Natural killer cell (primary cell): ENCODE data around the gene MAP9. TPM values are rescaled to one million over a fixed set of nuclear protein-coding genes. Genes with fewer than 3 reads are reported as not detected.

ENCODE experiments used
- ATAC-seq, 3 donors: fragments of 150-1000 bp in 2 of 3; fragments of 200-7000 bp in 1 of 3; cut with Tn5 transposase; 1 replicate in 1 of 3; 2 replicates in 2 of 3; pipeline ENCODE4 v1.10.0; 2021; ENCODE audit warnings: mild to moderate bottlenecking in 2 of 3, moderate library complexity in 2 of 3
- DNase-seq, 2 donors: peaks; one replicate each; pipeline versions ENCODE4 v3.0.0 to v3.0.0-alpha.2; 2013 to 2021; ENCODE audit warnings: mixed read lengths in 1 of 2
- H3K27ac ChIP-seq: one replicate; pipeline ENCODE4 v1.5.1; 2013; ENCODE audit warnings: mild to moderate bottlenecking, low read length
- H3K27me3 ChIP-seq: one replicate; pipeline ENCODE4 v1.6.1; 2013; ENCODE audit warnings: low read length; ENCODE audit not compliant: control insufficient read depth, insufficient read depth
- H3K36me3 ChIP-seq: one replicate; pipeline ENCODE4 v1.6.1; 2013; ENCODE audit warnings: low read length; ENCODE audit not compliant: control insufficient read depth, insufficient read depth
- H3K4me1 ChIP-seq: one replicate; pipeline ENCODE4 v1.6.1; 2013; ENCODE audit warnings: low read length; ENCODE audit not compliant: control insufficient read depth, insufficient read depth
- H3K4me3 ChIP-seq: one replicate; pipeline ENCODE4 v1.5.1; 2013; ENCODE audit warnings: low read length
- H3K9me3 ChIP-seq: one replicate; pipeline ENCODE4 v1.6.1; 2013; ENCODE audit warnings: low read length; ENCODE audit not compliant: control insufficient read depth, insufficient read depth
- H3K27ac Mint-ChIP-seq, 2 donors: one replicate each; pipeline ENCODE4 v1.8.0; 2022; ENCODE audit warnings: mild to moderate bottlenecking in 2 of 2, mixed read lengths in 2 of 2, moderate library complexity in 1 of 2
- H3K27me3 Mint-ChIP-seq, 2 donors: one replicate each; pipeline ENCODE4 v1.8.0; 2022; ENCODE audit warnings: low read depth in 2 of 2, mixed read lengths in 2 of 2
- H3K36me3 Mint-ChIP-seq: one replicate; pipeline ENCODE4 v1.8.0; 2022; ENCODE audit warnings: mixed read lengths
- H3K4me1 Mint-ChIP-seq, 2 donors: one replicate each; pipeline ENCODE4 v1.8.0; 2022; ENCODE audit warnings: mixed read lengths in 2 of 2
- H3K4me3 Mint-ChIP-seq: one replicate; pipeline ENCODE4 v1.8.0; 2022; ENCODE audit warnings: mild to moderate bottlenecking, moderate library complexity, mixed read lengths
- H3K9me3 Mint-ChIP-seq, 2 donors: one replicate each; pipeline ENCODE4 v1.8.0; 2022; ENCODE audit warnings: mixed read lengths in 2 of 2
- WGBS: methylation state at CpG from one replicate; pipeline ENCODE4 v1.1.7; 2013; ENCODE audit warnings: missing lambda C conversion rate; ENCODE audit not compliant: insufficient coverage; 5-methylcytosine and 5-hydroxymethylcytosine counted together
- intact Hi-C: fragments of 100-400 bp; cut with micrococcal nuclease; formaldehyde crosslinking; loops from one replicate; pipeline ENCODE4 v1.14.2; 2022
- total RNA-seq, 4 donors: library from RNA; stranded (reverse); fragments of 120-200 nt in 1 of 4; gene quantifications; one replicate each; pipeline versions ENCODE4 v1.2.3 to v1.2.4, GENCODE V29; 2013 to 2022
- TF ChIP-seq, protein P1 (sequence below): fragments of 200-600 bp; IDR thresholded peaks from one replicate; pipeline ENCODE4 v1.8.0; 2022; ENCODE audit warnings: antibody characterized with exemption

The MAP9 gene
- total RNA-seq, 3 donors from 2014 or later (not counting 1 experiment from before 2014, with no cell fraction given): 9.4 to 17.6 (median 10.6) TPM

DNA sequence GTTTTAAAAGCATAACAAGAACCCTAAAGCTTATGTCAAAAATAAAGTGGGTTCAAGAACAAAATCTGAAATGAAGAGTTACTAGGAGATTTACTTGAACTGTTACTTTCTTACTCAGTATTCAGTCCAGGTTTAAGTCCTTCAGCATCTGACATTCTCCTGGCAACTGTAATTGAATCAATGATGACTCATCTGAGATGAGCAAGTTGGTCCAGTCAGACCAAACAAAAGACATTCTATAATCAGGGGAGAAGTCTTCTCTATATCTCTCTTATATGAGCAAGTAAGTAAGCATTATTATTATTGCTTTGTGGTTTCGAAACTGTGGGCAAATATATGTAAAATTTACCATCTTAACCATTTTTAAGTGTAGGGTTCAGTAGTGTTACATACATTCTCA is 34.6 kb downstream of the MAP9 start:
- Mint-ChIP-seq H3K27ac (no peak overlapping the region), H3K9me3 (no peaks in the 10 kb centered on the region), H3K4me1 (no peaks in the 10 kb centered on the region), H3K27me3 (no peaks in the 10 kb centered on the region), H3K36me3 (no peaks in the 10 kb centered on the region), H3K4me3 (no peak overlapping the region)
- no peaks in the 10 kb centered on the region for H3K4me1 ChIP-seq
- no CpG with 5 or more reads among the region's 1 CpG for WGBS
- TF ChIP-seq, protein P1, sequence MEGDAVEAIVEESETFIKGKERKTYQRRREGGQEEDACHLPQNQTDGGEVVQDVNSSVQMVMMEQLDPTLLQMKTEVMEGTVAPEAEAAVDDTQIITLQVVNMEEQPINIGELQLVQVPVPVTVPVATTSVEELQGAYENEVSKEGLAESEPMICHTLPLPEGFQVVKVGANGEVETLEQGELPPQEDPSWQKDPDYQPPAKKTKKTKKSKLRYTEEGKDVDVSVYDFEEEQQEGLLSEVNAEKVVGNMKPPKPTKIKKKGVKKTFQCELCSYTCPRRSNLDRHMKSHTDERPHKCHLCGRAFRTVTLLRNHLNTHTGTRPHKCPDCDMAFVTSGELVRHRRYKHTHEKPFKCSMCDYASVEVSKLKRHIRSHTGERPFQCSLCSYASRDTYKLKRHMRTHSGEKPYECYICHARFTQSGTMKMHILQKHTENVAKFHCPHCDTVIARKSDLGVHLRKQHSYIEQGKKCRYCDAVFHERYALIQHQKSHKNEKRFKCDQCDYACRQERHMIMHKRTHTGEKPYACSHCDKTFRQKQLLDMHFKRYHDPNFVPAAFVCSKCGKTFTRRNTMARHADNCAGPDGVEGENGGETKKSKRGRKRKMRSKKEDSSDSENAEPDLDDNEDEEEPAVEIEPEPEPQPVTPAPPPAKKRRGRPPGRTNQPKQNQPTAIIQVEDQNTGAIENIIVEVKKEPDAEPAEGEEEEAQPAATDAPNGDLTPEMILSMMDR: no peak
- peaks cover 4% of the 10 kb centered on the region for H3K9me3 ChIP-seq
- intact Hi-C loops: no loop called here
- H3K27ac ChIP-seq: no peak overlapping the region
- H3K27me3 ChIP-seq: no peaks in the 10 kb centered on the region
- H3K36me3 ChIP-seq: peaks cover 3% of the 10 kb centered on the region
- H3K4me3 ChIP-seq: no peak overlapping the region
- ATAC-seq (no peak), DNase-seq (no peak)

DNA sequence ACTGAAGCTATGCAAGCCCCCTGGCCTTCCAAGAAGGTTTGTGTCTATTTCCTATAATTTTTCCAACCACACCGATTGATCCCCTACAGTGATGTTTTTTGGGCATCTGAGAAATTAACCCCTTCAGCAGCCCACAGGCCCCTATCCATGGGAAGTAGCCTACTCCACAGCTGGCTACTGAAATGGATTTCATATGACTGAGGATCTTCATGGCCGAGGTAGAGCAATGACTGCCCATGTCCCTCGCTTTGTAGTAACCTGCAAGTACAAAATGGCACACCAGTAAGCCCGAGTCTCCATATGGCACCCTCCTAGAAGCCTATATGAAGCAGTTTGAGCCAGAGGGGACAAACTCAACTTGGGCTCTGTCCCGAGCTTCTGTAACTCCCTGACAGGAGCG is 36.8 kb downstream of the MAP9 start:
- no peaks in the 10 kb centered on the region for H3K27me3 ChIP-seq
- no peaks in the 10 kb centered on the region for H3K36me3 Mint-ChIP-seq
- TF ChIP-seq, protein P1: no peak
- peaks cover 4% of the 10 kb centered on the region for H3K9me3 ChIP-seq
- H3K27ac Mint-ChIP-seq: no peak overlapping the region
- H3K27me3 Mint-ChIP-seq: peaks cover 6 to 8% of the 10 kb centered on the region in 2 donors
- H3K4me3 ChIP-seq: no peak overlapping the region
- no peak overlapping the region for H3K27ac ChIP-seq
- H3K9me3 Mint-ChIP-seq: no peaks in the 10 kb centered on the region
- DNase-seq (no peak), ATAC-seq (no peak)
- H3K4me1 ChIP-seq: no peaks in the 10 kb centered on the region
- intact Hi-C loops: no loop called here
- H3K36me3 ChIP-seq: no peaks in the 10 kb centered on the region
- no peaks in the 10 kb centered on the region for H3K4me1 Mint-ChIP-seq
- H3K4me3 Mint-ChIP-seq: no peak overlapping the region
- WGBS: 92% methylated on average over 6 of the region's 6 CpGs

DNA sequence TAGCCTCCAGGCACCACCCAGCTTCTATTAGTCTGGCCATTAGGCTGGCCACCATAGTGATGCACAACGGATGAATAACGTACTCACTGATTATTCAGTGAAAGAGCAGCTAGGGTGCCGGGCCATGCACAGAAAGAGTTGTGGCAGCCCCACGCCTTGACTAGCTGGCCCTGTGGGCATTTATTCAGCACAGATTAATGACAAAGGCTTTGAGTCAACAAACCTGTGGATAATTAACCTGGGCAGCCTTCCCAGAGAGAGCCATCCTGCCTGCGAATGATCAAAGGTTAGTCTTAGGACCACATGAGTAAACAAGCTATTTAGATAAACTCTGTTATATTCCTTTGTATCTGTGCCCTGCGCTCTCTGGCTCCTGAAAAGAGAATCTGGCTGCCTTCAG is 37.2 kb downstream of the MAP9 start:
- H3K27me3 ChIP-seq: no peaks in the 10 kb centered on the region
- H3K36me3 Mint-ChIP-seq: no peaks in the 10 kb centered on the region
- intact Hi-C loops: no loop called here
- TF ChIP-seq, protein P1: no peak
- H3K4me3 Mint-ChIP-seq: no peak overlapping the region
- ATAC-seq (no peak), DNase-seq (no peak)
- H3K4me1 Mint-ChIP-seq: no peaks in the 10 kb centered on the region
- WGBS: 82% methylated on average over 6 of the region's 6 CpGs
- H3K27ac ChIP-seq: no peak overlapping the region
- H3K4me3 ChIP-seq: no peak overlapping the region
- no peaks in the 10 kb centered on the region for H3K9me3 Mint-ChIP-seq
- no peaks in the 10 kb centered on the region for H3K36me3 ChIP-seq
- H3K4me1 ChIP-seq: no peaks in the 10 kb centered on the region
- peaks cover 4% of the 10 kb centered on the region for H3K9me3 ChIP-seq
- peaks cover 6 to 8% of the 10 kb centered on the region in 2 donors for H3K27me3 Mint-ChIP-seq
- no peak overlapping the region for H3K27ac Mint-ChIP-seq

DNA sequence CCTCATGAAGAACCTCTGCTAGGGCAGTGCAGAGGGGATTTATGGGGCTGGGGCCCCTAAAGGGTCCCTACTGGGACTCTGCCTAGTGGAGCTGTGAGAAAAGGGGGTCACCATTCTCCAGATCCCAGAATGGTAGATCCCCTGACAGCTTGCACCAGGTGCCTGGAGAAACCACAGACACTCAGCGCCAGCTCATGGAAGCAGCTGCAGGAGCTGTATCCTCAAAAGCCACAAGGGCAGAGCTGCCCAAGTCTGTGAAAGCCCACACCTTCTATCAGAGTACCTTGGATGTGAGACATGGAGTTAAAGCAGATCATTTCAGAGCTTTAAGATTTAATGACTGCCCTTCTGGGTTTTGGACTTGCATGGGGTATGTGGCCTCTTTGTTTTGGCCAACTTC is 38.6 kb downstream of the MAP9 start:
- TF ChIP-seq, protein P1: no peak
- H3K36me3 ChIP-seq: no peaks in the 10 kb centered on the region
- ATAC-seq (no peak), DNase-seq (no peak)
- H3K27ac ChIP-seq: no peak overlapping the region
- H3K27me3 ChIP-seq: no peaks in the 10 kb centered on the region
- H3K27ac Mint-ChIP-seq: no peak overlapping the region
- no peaks in the 10 kb centered on the region for H3K4me1 Mint-ChIP-seq
- H3K9me3 Mint-ChIP-seq: no peaks in the 10 kb centered on the region
- H3K27me3 Mint-ChIP-seq: peaks cover 6 to 8% of the 10 kb centered on the region in 2 donors
- intact Hi-C loops: no loop called here
- H3K4me3 ChIP-seq: no peak overlapping the region
- H3K4me3 Mint-ChIP-seq: no peak overlapping the region
- peaks cover 4% of the 10 kb centered on the region for H3K9me3 ChIP-seq
- 83% methylated on average over 1 of the region's 1 CpG for WGBS
- H3K36me3 Mint-ChIP-seq: no peaks in the 10 kb centered on the region
- H3K4me1 ChIP-seq: no peaks in the 10 kb centered on the region
